Parathyroid adenoma (tissue), 2 donors: ENCODE data around the gene FXYD3.

ENCODE experiments used
- H2AFZ ChIP-seq: fragments of 300-600 bp; sonication (generic); one replicate; pipeline ENCODE4 v1.7.0; 2017; ENCODE audit warnings: antibody characterized with exemption, mild to moderate bottlenecking
- H3K27ac ChIP-seq: fragments of 300-600 bp; sonication (generic); one replicate; pipeline ENCODE4 v1.7.0; 2017
- H3K27me3 ChIP-seq: fragments of 300-600 bp; sonication (generic); one replicate; pipeline ENCODE4 v1.7.0; 2017; ENCODE audit warnings: low read length; ENCODE audit not compliant: control insufficient read depth, insufficient read depth
- H3K36me3 ChIP-seq: fragments of 300-600 bp; sonication (generic); one replicate; pipeline ENCODE4 v1.7.0; 2017; ENCODE audit warnings: low read length; ENCODE audit not compliant: control insufficient read depth, insufficient read depth
- H3K4me1 ChIP-seq: fragments of 300-600 bp; sonication (generic); one replicate; pipeline ENCODE4 v1.7.0; 2017; ENCODE audit warnings: control low read depth
- H3K4me2 ChIP-seq: fragments of 300-600 bp; sonication (generic); one replicate; pipeline ENCODE4 v1.7.0; 2017; ENCODE audit warnings: low read length
- H3K4me3 ChIP-seq: fragments of 300-600 bp; sonication (generic); one replicate; pipeline ENCODE4 v1.7.0; 2017; ENCODE audit warnings: low read depth, low read length
- H3K79me2 ChIP-seq: fragments of 300-600 bp; sonication (generic); one replicate; pipeline ENCODE4 v1.7.0; 2017; ENCODE audit warnings: control low read depth
- H3K9ac ChIP-seq: fragments of 300-600 bp; sonication (generic); one replicate; pipeline ENCODE4 v1.7.0; 2017; ENCODE audit warnings: mild to moderate bottlenecking
- H3K9me3 ChIP-seq: fragments of 300-600 bp; sonication (generic); one replicate; pipeline ENCODE4 v1.7.0; 2017; ENCODE audit warnings: low read length; ENCODE audit not compliant: control insufficient read depth
- CTCF ChIP-seq: fragments of 300-600 bp; sonication (generic); IDR thresholded peaks from one replicate; pipeline ENCODE4 v1.7.0; 2017; ENCODE audit warnings: antibody characterized with exemption, mild to moderate bottlenecking
- donor health status: primary hyperparathyroidism.

FXYD3 gene

DNA sequence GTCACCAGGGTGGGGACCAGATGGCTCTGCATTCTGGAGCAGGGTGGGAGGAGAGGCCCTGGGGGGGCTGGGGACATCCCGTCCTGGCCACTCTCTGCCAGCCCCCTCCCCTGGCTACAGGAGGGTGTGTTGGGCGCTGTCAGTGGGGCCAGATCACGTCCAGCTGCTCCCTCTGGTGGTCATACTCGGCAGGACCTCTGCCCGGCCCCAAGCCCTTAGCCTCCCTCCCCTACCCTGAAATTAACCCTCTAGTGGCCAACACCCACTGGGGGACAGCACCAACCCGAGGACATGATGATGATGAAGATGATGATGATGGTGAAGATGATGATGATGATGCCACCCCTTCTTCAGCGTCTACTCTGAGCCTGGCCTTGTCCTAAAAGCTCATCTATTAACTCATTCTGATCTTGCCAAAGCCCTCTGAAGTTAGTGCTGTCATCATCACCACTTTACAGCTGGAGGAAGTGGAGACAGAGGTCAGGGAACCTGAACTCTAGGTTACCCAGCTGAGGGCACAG, 19.8 kb downstream of the FXYD3 start:
- H3K4me2 ChIP-seq: no peak overlapping the region
- no peak overlapping the region for H3K9ac ChIP-seq
- no peak overlapping the region for H3K4me3 ChIP-seq
- H3K9me3 ChIP-seq: no peaks in the 10 kb centered on the region
- H2AFZ ChIP-seq: no peak overlapping the region
- no peaks in the 10 kb centered on the region for H3K27me3 ChIP-seq
- H3K79me2 ChIP-seq: no peaks in the 10 kb centered on the region
- no peak overlapping the region for H3K27ac ChIP-seq
- H3K36me3 ChIP-seq: no peaks in the 10 kb centered on the region
- H3K4me1 ChIP-seq: no peaks in the 10 kb centered on the region
- TF ChIP-seq CTCF: peak; percentile 83

DNA sequence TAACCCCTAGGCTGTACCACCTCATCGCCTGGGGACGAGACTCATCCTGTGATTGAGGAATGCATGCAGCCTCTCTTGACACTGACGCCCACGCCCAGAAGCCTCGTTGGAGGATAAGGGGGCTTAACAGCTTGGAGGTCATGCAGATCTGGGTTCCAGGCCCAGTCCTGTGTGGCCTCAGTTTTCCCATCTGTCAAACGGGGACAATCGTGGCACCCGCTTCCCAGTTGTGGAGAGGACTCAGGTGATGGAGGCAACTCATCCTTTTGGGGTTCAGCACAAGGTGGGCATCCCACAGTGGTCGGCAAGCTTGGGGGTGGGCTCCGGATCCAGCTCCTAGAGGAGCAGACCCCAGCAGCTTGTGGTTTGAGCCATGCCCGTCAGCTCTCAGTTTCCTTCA, 20.6 kb downstream of the FXYD3 start:
- H3K79me2 ChIP-seq: no peaks in the 10 kb centered on the region
- H3K36me3 ChIP-seq: no peaks in the 10 kb centered on the region
- no peak overlapping the region for H3K4me2 ChIP-seq
- H3K4me1 ChIP-seq: no peaks in the 10 kb centered on the region
- H3K27ac ChIP-seq: no peak overlapping the region
- no peak overlapping the region for H3K9ac ChIP-seq
- H3K9me3 ChIP-seq: no peaks in the 10 kb centered on the region
- no peak for TF ChIP-seq CTCF
- H3K27me3 ChIP-seq: no peaks in the 10 kb centered on the region
- no peak overlapping the region for H2AFZ ChIP-seq
- H3K4me3 ChIP-seq: no peak overlapping the region

GRCh38 chr19:35136977-35137702, 21.5 kb downstream of the FXYD3 start:
- Histone ChIP-seq H3K4me2 (no peak overlapping the region), H3K27ac (no peak overlapping the region), H3K9me3 (no peaks in the 10 kb centered on the region), H3K79me2 (no peaks in the 10 kb centered on the region), H3K9ac (no peak overlapping the region), H3K27me3 (peaks cover 4% of the 10 kb centered on the region), H3K4me1 (peaks cover 2% of the 10 kb centered on the region), H2AFZ (no peak overlapping the region), H3K36me3 (no peaks in the 10 kb centered on the region), H3K4me3 (no peak overlapping the region)
- TF ChIP-seq CTCF: no peak

DNA sequence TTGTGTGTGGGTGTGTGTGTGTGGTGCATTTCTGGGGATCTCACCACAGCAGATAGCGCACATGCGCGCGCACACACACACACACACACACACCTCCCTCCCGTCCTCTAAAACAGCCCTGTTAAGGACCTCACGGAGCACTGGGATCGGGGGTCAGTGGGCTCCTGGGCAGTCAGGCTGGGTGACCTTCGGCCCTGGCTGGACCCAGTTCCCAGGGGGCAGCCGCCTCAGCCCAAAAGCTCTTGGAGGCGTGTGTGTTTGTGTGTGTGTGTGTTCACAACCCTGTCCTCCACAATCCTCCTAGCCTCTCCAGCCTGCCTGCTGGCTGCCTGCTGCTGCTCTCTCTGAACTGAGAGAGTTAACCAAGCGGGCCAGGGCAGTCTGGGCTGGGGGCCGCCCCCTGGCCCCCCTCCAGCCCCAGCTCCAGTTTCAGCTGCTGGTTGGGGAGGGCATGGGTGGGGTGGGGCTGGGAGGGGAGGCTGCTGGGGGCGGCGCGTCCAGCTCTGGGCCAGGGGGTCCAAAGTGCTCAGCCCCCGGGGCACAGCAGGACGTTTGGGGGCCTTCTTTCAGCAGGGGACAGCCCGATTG, 22.8 kb downstream of the FXYD3 start, which contains the start of gene FXYD1:
Gene FXYD1 (plus strand): TSS at position 520 of the 588 bp plus-strand sequence. CDS start 1,256 bp downstream, outside the sequence.
- peaks cover 7% of the 10 kb centered on the region for H3K27me3 ChIP-seq
- no peaks in the 10 kb centered on the region for H3K9me3 ChIP-seq
- peak within 1 kb of the TSS; percentile 42 for H3K27ac ChIP-seq
- no peak within 1 kb of the TSS for H3K4me2 ChIP-seq
- TF ChIP-seq CTCF: no peak
- H2AFZ ChIP-seq: no peak within 1 kb of the TSS
- no peak within 1 kb of the TSS for H3K4me3 ChIP-seq
- H3K36me3 ChIP-seq: no peaks in the 10 kb centered on the region
- peaks cover 4% of the 10 kb centered on the region for H3K4me1 ChIP-seq
- no peaks in the 10 kb centered on the region for H3K79me2 ChIP-seq
- no peak within 1 kb of the TSS for H3K9ac ChIP-seq
